Stimulated activated CD8-positive, alpha-beta memory T cell treated with anti-CD3 and anti-CD28 coated beads, Interleukin-4, amount 100 ng/mL, for 4 hours (primary cell): Measurements from ENCODE around the gene SMIM24.
"Not testable (repeated sequence)": the region's sequence is repeated elsewhere in the genome, so short reads cannot be mapped to it uniquely, and the experiment has no call there.

Experiments
- DNase-seq, 2 donors: peaks; one replicate each; pipeline ENCODE4 v3.0.0-alpha.2; 2020; ENCODE audit warnings: low read depth in 2 of 2, low spot score in 1 of 2

SMIM24 gene

DNA sequence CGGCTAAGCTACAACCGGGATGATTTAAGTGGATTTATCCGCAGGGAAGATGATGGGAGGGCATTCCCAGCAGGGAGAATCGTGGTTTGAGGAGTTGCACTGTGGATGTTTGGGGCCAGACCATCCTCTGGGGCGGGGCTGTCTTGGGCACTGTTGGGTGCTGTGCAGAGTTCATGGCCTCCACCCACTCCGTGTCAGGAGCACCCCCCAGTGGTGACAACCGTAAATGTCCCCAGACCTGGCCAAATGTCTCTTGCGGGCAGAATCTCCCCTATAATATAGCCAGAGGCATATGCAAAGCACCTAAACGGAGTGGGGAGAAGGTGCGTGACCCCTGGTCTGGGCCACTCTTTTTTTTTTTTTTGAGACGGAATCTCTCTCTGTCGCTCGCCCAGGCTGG, 40.2 kb downstream of the SMIM24 start:
- DNase-seq: peak; percentile 15 to 19

DNA sequence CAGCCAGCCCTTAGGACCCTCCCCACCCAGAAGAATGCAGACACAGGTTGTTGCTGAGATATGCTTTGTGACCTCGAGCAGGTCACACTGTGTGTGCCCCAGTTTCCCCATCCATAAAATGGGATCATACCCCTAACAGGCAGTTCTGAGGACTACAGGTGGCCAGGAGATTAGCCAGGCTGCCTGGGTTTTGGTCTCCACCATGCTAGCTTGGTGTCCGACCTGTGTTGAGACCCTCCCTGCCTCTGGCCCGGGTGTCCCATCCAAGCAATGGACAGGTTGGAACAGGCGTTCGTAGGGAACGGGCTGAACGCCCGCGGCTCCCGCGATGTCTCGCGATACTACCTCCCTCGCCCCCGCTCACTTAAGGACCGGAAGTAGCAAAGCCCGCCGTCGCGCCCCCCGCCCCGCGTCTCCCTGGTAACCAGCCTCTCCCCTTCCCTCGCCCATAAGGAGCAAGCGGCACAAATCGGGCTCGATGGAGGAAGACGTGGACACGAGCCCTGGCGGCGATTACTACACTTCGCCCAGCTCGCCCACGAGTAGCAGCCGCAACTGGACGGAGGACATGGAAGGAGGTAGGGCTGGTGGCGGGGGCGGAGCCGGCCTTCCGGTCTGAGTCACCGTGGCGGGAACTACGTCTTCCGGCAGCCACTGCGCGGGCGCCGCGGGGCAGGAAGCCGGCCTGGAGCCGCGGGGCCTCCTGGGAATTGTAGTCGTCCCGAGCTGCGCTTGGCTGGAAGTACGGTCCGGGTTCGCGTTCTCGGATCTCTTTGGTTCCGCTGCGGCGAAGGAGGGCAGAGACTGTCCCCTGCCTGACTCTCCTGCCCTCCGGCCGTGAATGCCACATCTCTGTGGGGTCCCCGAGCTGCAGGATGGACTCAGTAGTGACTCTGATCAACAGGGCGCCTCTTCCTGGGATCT, 45.4 kb downstream of the SMIM24 start:
- peak; percentile 92 for DNase-seq

DNA sequence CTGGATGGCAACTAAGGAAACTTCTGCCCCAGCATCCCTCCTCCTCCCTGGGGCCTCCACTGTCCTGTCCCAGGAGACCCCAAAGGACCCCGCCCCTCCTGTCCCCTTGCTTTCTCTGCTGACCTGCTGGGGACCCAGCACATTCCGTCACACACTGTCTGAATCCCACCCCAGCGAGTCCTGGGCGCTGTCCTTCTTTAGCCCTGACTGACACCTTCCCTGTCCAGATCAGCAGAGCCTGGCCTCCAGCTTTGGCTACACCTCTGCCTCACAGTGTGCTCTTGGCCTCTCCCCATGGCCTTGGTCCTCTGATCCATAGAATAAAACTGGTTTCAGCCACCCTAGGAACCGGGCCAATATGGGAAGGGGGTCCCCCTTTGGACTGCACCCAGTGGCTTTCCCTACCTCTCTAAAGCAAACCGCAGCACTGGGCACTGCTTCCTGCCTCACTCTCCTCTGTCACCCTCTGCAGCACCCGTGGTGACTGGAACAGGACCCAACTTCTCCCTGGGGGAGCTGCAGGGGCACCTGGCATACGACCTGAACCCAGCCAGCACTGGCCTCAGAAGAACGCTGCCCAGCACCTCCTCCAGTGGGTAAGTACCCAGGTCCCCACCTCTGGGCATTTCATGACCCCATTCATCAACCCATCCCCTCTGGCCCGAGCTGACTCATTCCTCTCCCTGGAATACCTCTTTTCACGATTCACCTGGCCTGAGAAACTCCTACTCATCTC, 46.4 kb downstream of the SMIM24 start:
- DNase-seq: no peak

GRCh38 chr19:3433313-3433712, 47.0 kb downstream of the SMIM24 start:
- no peak for DNase-seq

- DNase-seq: no peak
Measured at GRCh38 chr19:3431760-3432397, 48.4 kb downstream of the SMIM24 start.

DNA sequence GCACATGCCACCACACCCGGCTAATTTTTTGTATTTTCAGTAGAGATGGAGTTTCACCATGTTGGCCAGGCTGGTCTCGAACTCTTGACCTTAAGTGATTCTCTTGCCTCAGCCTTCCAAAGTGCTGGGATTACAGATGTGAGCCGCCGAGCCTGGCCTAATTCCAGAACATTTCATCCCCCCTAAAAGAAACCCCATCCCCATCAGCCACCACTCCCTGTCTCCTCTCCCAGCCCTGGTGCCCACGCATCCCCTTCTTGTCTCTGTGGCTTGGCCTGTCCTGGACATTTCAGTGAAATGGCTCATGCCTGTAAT, 50.0 kb downstream of the SMIM24 start:
- DNase-seq: not testable (repeated sequence)

DNA sequence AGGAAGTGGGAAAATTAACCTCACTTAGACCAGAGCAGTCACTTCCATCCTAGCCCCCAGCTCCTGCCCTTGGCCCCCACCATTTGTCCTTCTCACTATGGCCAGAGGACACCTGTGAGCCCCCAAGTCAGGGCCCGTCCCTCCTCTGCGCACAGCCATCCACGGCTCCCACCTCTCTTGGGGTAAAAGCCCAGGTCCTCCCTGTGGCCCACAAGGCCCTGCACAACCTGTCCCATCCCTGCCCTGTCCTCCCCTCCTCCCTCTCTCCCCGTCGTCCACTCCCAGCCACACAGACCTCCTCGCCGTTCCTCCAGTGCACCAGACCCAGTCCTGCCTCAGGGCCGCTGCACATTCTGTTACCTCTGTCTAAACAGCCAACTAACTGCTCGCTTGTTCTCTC, 53.9 kb downstream of the SMIM24 start:
- DNase-seq: no peak
